ENCODE results near the gene CNKSR2.
A peak's percentile ranks its signal among the peaks of the same experiment; 100 is the strongest.
"Not testable (repeated sequence)": the region's sequence is repeated elsewhere in the genome, so short reads cannot be mapped to it uniquely, and the experiment has no call there.

CNKSR2 gene

DNA sequence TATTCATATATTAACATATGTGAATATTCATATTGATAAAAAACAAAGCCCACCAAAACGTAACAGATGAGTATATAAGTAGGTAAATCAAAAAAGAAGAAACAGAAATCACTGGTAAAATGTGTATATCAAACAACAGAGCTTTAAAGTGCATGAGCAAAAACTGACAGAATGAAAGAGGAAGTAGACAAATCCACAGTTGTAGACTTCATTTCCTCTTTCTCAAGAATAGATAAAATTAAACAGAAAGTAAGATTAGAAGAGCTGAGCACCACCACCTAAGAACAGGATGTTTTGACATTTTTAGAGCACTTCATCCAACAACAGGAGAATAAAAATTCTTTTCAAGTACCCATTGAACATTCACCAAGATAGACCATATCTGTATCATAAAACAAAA is 64.6 kb downstream of the CNKSR2 start:
- no peak for DNase-seq

GRCh38 chrX:21440911-21441310 is 66.7 kb downstream of the CNKSR2 start:
- no peak for DNase-seq

DNA sequence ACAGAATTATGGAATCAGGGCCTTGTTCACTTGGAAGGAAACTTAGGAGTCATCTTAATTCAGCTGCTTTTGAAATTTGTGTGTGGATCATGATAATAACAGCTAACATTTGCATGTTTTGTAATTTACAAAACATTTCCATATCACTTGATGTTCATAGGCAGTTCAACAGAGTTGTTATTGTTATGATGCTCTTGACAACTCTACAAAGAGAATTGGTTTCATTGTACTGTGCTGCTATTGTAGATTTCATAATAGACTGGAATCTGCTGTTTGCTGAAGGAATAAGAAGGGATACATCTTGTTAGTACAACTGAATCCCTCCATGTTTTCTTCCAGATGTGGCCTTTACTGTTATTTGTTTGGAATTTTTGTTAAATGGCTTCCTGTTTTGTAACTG is 83.5 kb downstream of the CNKSR2 start:
- no peak for DNase-seq

DNA sequence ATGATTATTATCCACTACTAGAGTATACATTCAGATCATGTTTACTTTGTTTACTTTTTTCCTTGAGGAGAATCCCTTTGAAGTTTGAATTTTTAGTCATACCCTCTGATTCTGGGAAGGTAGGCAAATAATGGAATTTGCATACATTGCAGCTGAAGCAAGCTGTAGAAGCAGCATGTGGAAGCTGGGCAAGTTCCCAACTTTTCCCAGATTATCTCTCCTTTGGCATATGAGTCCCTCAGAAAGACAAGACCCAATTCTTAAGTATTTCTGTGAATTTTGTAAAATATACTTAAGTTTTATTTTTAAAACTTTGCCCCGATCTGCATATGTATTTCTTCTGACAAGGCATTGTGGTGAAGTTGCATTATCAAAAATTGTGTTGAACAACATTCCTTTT is 94.9 kb downstream of the CNKSR2 start:
- DNase-seq, result no peak

- no peak for DNase-seq
These were observed 102.7 kb downstream of the CNKSR2 start for GRCh38 chrX:21476909-21477308.

DNA sequence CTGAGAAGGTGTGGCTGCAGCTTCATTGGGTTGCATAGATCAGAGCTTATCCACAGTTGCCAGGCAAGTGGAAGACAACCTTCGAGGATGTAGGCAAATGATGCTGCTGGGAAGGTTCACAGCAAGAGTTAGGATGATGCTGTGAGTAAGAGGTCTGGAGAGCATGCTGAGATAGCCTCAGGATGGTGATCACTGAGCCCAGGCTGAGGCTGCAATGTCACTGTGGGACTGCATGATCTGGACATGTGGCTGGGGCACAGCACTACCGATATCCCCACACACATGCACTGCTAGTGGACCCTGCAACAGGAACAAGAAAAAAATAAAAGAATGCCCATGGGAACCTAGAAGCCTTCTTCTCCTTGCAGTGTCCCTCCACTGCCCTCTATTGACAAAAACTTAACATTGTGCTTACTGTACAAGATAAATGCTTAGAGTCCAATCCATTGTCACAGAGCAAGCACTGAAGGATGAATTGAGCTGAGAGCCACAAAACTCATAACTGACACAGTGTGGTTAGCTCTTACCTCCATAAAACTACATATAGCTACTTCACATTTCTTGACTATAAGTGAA is 105.6 kb downstream of the CNKSR2 start:
- peak in 1 of 51 donors; percentile 29 for DNase-seq

GRCh38 chrX:21481761-21482160 is 107.5 kb downstream of the CNKSR2 start:
- DNase-seq, result no peak

DNA sequence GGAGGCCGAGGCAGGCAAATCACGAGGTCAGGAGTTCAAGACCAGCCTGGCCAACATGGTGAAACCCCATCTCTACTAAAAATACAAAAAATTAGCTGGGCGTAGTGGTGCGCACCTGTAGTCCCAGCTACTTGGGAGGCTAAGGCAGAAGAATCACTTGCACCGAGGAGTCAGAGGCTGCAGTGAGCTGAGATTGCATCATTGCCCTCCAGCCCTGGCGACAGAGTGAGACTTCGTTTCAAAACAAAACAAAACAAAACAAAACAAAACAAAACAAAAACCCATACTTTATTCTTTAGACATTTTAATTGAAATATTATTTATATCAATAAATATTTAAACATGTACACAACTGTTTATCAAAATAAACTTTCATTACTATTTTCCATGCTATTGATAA is 109.8 kb downstream of the CNKSR2 start:
- DNase-seq, result not testable (repeated sequence)

DNA sequence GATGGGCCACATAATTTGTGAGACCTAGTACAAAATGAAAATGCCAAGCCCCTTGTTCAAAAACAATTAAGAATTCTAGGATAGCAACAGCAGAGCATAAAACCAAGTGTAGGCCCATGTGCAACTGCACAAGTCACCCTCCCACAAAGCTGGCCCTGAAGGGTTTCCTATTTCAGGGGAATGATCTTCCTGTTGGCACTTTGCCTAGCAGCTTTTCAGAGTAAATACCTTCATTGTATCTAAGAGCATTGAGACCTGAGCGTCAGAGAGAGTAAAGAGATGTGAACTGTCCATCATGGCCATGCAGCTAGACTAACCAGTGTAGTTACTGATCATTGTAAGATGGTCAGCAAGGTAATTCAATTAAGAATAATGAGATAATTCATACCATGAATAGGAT is 113.6 kb downstream of the CNKSR2 start:
- no peak for DNase-seq

GRCh38 chrX:21490341-21490740 is 116.1 kb downstream of the CNKSR2 start:
- DNase-seq, result no peak

DNA sequence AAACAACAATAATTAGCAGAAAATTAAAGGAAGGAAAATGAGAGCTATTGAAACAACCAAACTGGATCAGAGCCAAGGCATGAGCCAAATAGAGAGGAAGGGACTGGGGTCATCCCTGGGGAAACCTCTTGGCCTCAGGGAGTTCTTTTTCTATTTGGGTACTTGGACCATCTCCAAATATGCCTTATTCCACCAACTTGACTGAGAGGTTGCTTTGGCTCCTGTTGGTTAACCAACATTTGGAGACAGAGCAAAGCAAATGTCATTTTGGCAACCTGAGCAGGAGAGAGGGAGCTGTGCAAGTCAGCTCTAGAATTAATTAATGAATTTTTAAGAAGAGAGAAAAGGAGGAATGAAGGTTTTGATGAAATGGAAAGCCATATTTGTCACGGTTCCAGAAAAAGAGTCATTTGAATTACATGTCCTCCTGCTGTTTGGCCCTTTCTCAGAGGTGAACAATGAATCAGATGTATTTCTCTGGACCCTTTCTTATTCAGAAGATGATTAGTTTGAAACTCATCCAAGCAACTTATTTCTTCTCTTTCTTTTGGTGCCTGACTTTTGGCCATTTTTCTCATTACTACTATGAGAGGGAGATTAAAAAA is 119.1 kb downstream of the CNKSR2 start:
- no peak for DNase-seq

DNA sequence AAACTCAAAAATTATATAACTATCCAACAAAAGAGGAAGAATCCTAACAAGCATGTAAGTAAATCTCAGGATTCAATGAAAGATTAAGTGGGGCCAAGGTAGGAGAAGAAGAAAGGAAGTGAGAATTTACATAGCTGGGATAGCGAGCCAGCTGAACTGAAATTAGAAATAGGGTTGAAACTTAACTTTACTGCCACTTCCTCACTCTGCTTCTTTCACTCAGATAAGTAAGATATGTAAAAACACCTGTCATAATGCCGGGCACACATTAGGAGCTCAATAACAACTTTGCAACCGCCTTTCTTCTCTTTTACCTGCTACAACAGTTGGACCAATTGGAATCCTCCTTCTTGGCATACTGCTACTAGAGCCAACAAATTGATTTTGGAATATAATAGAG is 129.4 kb downstream of the CNKSR2 start:
- DNase-seq, result no peak

- DNase-seq, result no peak
These were observed 135.7 kb downstream of the CNKSR2 start for GRCh38 chrX:21509912-21510311.

GRCh38 chrX:21524008-21524407 is 149.8 kb downstream of the CNKSR2 start:
- no peak for DNase-seq

DNA sequence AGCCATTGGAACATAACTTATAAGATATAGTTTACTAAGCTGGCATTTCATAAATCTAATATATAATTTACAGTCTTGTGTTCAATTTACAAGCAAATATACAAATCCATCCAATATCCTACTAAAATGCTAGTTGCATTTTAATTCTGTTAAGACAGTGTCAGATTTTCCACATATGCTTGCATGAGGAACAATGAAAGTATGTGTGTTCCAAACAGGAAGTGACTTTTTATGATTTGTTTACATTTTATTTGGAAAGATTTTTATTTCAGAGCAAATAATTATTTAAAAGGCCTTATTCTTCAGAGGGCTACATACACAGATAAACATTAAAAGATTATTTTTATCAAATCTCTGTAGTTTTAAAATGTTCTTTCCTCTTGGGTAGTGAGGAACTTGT is 153.9 kb downstream of the CNKSR2 start:
- DNase-seq, result no peak

GRCh38 chrX:21529771-21530170 is 155.6 kb downstream of the CNKSR2 start:
- no peak for DNase-seq

DNA sequence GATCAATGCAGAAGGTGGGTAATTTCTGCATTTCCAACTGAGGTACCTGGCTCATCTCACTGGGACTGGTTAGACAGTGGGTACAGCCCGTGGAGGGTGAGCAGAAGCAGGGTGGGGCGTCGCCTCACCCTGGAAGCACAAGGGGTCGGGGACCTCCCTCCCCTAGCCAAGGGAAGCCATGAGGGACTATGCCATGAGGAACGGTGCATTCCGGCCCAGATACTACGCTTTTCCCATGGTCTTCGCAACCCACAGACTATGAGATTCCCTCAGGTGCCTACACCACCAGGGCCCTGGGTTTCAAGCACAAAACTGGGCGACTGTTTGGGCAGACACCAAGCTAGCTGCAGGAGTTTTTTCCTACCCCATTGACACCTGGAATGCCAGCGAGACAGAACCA is 170.4 kb downstream of the CNKSR2 start:
- not testable (repeated sequence) for DNase-seq

GRCh38 chrX:21559417-21559816 is 185.2 kb downstream of the CNKSR2 start:
- DNase-seq, result no peak

- no peak for DNase-seq
These were observed 190.8 kb downstream of the CNKSR2 start for GRCh38 chrX:21565025-21565424.

- DNase-seq, result no peak
These were observed 200.6 kb downstream of the CNKSR2 start for GRCh38 chrX:21574793-21575192.

DNA sequence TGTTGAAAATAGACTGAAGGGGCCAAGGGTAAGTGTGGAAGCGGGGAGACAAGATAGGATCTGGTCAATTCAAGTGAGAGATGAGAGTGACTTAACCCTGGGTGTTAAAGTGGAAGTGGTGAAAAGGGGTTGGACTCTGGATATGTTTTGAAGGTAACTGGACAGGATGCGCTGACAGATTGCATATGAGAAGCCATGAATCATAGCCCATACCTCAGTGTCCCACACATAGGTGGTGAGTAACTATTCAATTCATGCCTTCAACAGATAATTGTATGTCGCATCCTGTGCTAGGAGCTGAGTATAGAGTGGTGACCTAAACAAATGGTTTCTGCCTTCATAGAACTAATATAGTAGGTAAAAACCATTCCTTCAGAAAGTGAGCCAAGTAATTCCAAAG is 207.3 kb downstream of the CNKSR2 start:
- DNase-seq, result no peak

DNA sequence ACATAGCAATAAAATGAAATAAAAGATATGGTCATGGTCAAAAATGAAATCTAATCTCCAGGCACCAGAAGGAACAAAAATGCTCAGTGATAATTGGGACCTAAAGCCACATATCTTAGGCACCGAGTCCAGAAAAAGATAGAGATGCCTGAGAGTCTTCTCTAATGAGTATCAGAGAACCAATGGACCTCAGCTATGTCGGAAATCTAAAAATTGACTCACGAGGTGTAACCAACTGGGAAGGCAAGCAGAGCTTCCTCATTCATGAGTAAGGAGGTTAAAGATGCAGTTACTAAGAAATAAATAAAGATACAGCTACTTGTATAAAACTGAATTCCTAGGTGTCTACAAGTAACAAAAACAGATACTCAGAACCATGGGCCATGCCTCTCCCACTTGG is 211.8 kb downstream of the CNKSR2 start:
- no peak for DNase-seq

GRCh38 chrX:21590012-21590776 is 216.0 kb downstream of the CNKSR2 start:
- no peak for DNase-seq

Data from hypothalamus (tissue), 51 donors.